ENCODE results near the gene LITAFD. TPM values are rescaled to one million over a fixed set of nuclear protein-coding genes. Genes with fewer than 3 reads are reported as not detected.

LITAFD gene
- total and polyA plus RNA-seq, 10 of the 15 experiments (the other 5 are each of a cell fraction or from before 2014, with no cell fraction given), result not detected

DNA sequence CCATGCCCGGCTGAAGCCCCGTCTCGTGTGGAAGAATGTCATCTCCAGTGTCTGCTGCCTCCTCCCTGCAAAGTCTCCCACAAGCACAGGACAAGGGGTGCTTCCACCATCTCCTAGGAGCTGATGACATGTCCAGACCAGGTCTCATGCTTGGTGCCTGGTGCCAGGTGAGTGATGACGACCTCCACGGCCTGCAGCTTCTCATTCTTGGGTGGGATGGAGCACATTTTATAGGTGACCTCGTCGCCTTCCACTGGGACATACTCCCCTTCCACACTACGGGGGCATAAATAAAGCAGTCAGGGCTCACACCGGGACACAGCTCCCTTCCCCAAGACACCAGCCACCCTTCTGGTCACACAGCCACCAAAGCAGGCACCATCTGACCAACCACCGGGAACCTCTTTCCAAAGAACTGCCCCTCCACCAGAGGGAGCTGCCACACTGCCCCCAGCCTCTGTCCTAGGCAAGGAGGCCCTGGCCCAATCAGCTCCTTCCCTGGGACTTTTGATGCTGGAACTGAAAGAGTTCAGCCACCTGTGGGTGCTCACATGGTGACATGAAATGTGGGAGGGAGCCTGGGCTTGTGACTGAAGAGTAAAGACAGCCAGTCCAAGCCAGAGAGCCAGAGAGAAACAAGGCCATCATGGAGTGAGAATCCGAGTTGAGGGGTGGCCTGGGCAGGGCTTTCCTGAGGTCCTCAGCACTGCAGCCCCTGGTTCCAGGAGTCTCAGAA lies 26.9 kb upstream of the LITAFD start:
- 83% methylated on average over 11 of the region's 11 CpGs for WGBS (ENCODE audit: insufficient coverage, insufficient replicate concordance, low lambda C conversion rate, missing lambda C conversion rate)
- intact Hi-C loops (cut with micrococcal nuclease; ENCODE audit: unreplicated experiment) (no loop called here), in situ Hi-C loops (cut with MboI) (no loop called here)
- no TSS peak for BruUV-seq (replicated peaks)
- H3K4me2 ChIP-seq (ENCODE audit: control insufficient read depth, insufficient read depth), result no peak overlapping the region
- H3K36me3 ChIP-seq (ENCODE audit: control insufficient read depth in 2 of 2, insufficient read depth in 2 of 2, low read length in 1 of 2), result peaks cover 22 to 57% of the 10 kb centered on the region in 2 experiments
- TF ChIP-seq, protein P1, sequence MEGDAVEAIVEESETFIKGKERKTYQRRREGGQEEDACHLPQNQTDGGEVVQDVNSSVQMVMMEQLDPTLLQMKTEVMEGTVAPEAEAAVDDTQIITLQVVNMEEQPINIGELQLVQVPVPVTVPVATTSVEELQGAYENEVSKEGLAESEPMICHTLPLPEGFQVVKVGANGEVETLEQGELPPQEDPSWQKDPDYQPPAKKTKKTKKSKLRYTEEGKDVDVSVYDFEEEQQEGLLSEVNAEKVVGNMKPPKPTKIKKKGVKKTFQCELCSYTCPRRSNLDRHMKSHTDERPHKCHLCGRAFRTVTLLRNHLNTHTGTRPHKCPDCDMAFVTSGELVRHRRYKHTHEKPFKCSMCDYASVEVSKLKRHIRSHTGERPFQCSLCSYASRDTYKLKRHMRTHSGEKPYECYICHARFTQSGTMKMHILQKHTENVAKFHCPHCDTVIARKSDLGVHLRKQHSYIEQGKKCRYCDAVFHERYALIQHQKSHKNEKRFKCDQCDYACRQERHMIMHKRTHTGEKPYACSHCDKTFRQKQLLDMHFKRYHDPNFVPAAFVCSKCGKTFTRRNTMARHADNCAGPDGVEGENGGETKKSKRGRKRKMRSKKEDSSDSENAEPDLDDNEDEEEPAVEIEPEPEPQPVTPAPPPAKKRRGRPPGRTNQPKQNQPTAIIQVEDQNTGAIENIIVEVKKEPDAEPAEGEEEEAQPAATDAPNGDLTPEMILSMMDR (IDR thresholded peaks at IDR 0.05 in 2 of 3, conservative IDR thresholded peaks at IDR 0.05 in 1 of 3; ENCODE audit: control insufficient read depth in 2 of 3, extremely low read depth in 1 of 3, insufficient read depth in 1 of 3, low read depth in 3 of 3, low read length in 3 of 3), result peak in 2 of 3 experiments; percentile 11 to 19; a peak in 1 of 6 replicates
- no peak for TF ChIP-seq TCF3 (IDR thresholded peaks at IDR 0.05; ENCODE audit: borderline replicate concordance, insufficient read depth, low read depth, low read length)
- no peak for TF ChIP-seq SMAD5 (IDR thresholded peaks at IDR 0.05; ENCODE audit: low read depth)
- TF ChIP-seq POLR2AphosphoS5 (IDR thresholded peaks at IDR 0.05; ENCODE audit: low read length), result peak; percentile 39; the same call in 1 of the 2 replicates
- TF ChIP-seq TBL1XR1 (IDR thresholded peaks at IDR 0.05; ENCODE audit: low read depth, low read length), result no peak
- TF ChIP-seq, protein P2, sequence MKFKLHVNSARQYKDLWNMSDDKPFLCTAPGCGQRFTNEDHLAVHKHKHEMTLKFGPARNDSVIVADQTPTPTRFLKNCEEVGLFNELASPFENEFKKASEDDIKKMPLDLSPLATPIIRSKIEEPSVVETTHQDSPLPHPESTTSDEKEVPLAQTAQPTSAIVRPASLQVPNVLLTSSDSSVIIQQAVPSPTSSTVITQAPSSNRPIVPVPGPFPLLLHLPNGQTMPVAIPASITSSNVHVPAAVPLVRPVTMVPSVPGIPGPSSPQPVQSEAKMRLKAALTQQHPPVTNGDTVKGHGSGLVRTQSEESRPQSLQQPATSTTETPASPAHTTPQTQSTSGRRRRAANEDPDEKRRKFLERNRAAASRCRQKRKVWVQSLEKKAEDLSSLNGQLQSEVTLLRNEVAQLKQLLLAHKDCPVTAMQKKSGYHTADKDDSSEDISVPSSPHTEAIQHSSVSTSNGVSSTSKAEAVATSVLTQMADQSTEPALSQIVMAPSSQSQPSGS (IDR thresholded peaks at IDR 0.05; ENCODE audit: low read length), result 0 out of 2 replicates have a peak, but pooled peaks have one; percentile 6
- TF ChIP-seq KDM1A (IDR thresholded peaks at IDR 0.05; ENCODE audit: borderline replicate concordance), result no peak
- no peak for TF ChIP-seq MTA2 (IDR thresholded peaks at IDR 0.05; ENCODE audit: low read depth)
- no peak for TF ChIP-seq ZNF274 (IDR thresholded peaks at IDR 0.05; ENCODE audit: insufficient read depth, insufficient read length)
- no peak for TF ChIP-seq SIN3A (IDR thresholded peaks at IDR 0.05; ENCODE audit: low read depth, low read length)
- TF ChIP-seq POLR2AphosphoS2 (IDR thresholded peaks at IDR 0.05; ENCODE audit: low read depth, low read length), result 0 out of 2 replicates have a peak, but pooled peaks have one; percentile 40
- TF ChIP-seq, protein P3, sequence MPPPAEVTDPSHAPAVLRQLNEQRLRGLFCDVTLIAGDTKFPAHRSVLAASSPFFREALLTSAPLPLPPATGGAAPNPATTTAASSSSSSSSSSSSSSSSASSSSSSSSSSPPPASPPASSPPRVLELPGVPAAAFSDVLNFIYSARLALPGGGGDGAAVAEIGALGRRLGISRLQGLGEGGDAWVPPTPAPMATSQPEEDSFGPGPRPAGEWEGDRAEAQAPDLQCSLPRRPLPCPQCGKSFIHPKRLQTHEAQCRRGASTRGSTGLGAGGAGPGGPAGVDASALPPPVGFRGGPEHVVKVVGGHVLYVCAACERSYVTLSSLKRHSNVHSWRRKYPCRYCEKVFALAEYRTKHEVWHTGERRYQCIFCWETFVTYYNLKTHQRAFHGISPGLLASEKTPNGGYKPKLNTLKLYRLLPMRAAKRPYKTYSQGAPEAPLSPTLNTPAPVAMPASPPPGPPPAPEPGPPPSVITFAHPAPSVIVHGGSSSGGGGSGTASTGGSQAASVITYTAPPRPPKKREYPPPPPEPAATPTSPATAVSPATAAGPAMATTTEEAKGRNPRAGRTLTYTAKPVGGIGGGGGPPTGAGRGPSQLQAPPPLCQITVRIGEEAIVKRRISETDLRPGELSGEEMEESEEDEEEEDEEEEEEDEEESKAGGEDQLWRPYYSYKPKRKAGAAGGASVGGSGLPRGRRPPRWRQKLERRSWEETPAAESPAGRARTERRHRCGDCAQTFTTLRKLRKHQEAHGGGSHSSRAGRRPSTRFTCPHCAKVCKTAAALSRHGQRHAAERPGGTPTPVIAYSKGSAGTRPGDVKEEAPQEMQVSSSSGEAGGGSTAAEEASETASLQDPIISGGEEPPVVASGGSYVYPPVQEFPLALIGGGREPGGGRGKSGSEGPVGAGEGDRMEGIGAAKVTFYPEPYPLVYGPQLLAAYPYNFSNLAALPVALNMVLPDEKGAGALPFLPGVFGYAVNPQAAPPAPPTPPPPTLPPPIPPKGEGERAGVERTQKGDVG (CRISPR knock-in tag; IDR thresholded peaks at IDR 0.05), result no peak
- TF ChIP-seq, protein P4, sequence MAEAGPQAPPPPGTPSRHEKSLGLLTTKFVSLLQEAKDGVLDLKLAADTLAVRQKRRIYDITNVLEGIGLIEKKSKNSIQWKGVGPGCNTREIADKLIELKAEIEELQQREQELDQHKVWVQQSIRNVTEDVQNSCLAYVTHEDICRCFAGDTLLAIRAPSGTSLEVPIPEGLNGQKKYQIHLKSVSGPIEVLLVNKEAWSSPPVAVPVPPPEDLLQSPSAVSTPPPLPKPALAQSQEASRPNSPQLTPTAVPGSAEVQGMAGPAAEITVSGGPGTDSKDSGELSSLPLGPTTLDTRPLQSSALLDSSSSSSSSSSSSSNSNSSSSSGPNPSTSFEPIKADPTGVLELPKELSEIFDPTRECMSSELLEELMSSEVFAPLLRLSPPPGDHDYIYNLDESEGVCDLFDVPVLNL (IDR thresholded peaks at IDR 0.05; ENCODE audit: low read depth, low read length), result no peak
- H3K4me3 ChIP-seq, result no peak overlapping the region
- SMC1A ChIA-PET (ENCODE audit: uncharacterized antibody, unreplicated experiment), result interaction anchor here (0.6 to 1.2 kb wide), 2 partner anchors 13 to 43 kb away, joined by 3 read pairs; partner anchors contain the start of gene CARHSP1
- POLR2A ChIA-PET, result interaction anchor here (0.7 kb wide), 1 partner anchor 14 kb away, joined by 3 read pairs; the partner anchor contains the start of gene CARHSP1
- H2AFZ ChIP-seq (ENCODE audit: control insufficient read depth, low read depth, low read length), result no peak overlapping the region
- H3K4me1 ChIP-seq (ENCODE audit: control insufficient read depth, insufficient read depth, low read length), result no peaks in the 10 kb centered on the region; the same call in 1 of the 2 replicates
- no peak overlapping the region for H3K27ac ChIP-seq (ENCODE audit: control insufficient read depth, insufficient read depth)
- CTCF ChIA-PET, result interaction anchor here (0.6 to 1.9 kb wide), 3 partner anchors 13 to 84 kb away, joined by 4 to 8 read pairs (median 5); partner anchors contain the start of genes CARHSP1 and LITAFD
- no peak for FAIRE-seq
- H3K9ac ChIP-seq (ENCODE audit: control insufficient read depth, insufficient read depth, low read length), result no peak overlapping the region
- peaks cover 4% of the 10 kb centered on the region for H3K79me2 ChIP-seq (ENCODE audit: control insufficient read depth, insufficient read depth, low read length)
- ATAC-seq, result peak; percentile 23; the same call in 2 of the 3 replicates
- H3K9me3 ChIP-seq (replicated peaks; ENCODE audit: control insufficient read depth, insufficient read depth, low read length), result no peaks in the 10 kb centered on the region
- RAD21 ChIA-PET (ENCODE audit: unreplicated experiment), result interaction anchor here (1.4 kb wide), 1 partner anchor 25 kb away, joined by 5 read pairs; no protein-coding TSS in a partner anchor
- peaks cover 3% of the 10 kb centered on the region; the same call in 1 of the 2 replicates for H4K20me1 ChIP-seq (ENCODE audit: control insufficient read depth, insufficient read depth)
- DNase-seq (ENCODE audit: low read depth, low spot score), result no peak
- no peaks in the 10 kb centered on the region for H3K27me3 ChIP-seq (replicated peaks in 1 of 2; ENCODE audit: control insufficient read depth in 2 of 2, insufficient read depth in 2 of 2, low read length in 1 of 2)
